GM20431 (cell line): ENCODE measurements around the gene GNAI3.

Experiments
- in situ Hi-C: fragments of 300-500 bp; cut with MseI, MboI; formaldehyde crosslinking; loops from one replicate; pipeline ENCODE4 v1.15.0; 2020; ENCODE audit warnings: low sequenced_read_pairs; ENCODE audit not compliant: unreplicated experiment

The GNAI3 gene

GRCh38 chr1:109620401-109620791, 72.0 kb downstream of the GNAI3 start:
- in situ Hi-C loops = no loop called here

DNA sequence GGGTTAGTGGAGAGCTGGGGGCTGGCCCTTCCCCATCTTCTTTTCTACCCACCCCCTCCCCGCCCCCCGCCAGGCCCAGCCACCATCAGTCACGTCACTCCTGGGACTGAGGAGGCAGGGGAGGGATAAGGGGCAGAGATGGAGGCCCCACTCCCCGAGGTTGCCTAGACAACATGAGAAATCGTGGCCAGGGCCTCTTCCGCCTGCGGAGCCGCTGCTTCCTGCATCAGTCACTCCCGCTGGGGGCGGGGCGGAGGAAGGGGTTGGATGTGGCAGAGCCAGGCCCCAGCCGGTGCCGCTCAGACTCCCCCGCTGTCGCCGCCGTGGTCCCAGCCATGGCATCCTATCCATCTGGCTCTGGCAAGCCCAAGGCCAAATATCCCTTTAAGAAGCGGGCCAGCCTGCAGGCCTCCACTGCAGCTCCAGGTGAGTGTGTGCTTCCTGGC, 72.4 kb downstream of the GNAI3 start:
- in situ Hi-C loops = no loop called here

GRCh38 chr1:109621379-109622136, 73.1 kb downstream of the GNAI3 start:
- in situ Hi-C loops = no loop called here

DNA sequence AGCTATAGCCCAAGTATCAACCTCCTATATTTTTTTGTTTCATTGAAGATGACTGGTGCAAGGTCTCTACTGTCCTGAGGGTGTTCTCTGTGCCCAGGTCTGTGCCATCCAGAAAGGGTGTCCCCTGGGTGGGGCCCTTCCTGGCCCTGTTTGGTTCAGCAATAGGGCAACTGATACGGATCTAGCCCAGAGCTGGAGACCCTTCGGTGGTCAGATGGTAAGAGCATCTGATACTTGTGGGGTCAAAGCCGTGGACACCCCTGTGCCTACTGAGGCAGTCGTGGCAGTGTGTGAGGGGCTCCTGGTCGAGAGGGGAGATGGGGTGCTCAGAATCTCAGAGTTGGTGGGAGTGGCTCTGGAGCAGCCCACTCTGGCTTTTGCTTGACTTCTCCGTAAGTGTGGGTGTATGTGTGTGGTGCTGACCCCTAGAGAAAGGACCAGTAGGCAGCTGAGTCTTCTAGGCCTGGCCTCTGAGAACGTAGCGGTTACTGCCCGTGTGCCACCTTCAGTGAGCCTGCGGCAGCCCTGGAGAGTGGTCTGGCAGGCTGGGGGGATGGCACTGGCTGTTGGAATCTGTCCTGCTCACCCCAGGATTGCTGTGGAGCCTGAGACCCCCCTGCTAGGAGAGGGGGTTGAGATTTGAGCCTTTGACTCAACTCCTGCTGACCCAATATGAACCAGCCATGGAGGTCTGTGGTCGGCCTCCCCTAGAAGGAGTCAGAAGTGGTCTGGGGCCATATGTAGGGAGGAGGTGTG, 73.9 kb downstream of the GNAI3 start:
- in situ Hi-C loops = no loop called here

DNA sequence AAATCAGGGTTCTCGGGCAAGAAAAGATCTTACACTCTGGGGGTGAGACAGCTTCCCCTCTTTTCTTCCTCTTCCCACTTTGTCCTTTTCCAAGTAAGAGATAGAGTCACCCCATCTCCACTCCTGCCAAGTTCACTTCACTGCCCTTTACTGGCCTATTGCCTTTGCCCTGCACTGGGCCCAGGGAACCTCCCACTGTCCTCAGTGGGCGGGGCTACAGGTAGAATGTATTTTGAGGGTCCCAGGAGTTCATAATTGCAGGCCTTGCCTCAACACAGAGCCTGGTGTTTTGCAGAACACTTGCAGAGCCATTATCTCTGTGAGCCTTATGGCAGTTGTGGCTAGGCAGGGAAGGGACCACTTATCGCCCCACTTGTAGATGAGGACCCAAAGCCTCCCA, 74.5 kb downstream of the GNAI3 start:
- in situ Hi-C loops = no loop called here

DNA sequence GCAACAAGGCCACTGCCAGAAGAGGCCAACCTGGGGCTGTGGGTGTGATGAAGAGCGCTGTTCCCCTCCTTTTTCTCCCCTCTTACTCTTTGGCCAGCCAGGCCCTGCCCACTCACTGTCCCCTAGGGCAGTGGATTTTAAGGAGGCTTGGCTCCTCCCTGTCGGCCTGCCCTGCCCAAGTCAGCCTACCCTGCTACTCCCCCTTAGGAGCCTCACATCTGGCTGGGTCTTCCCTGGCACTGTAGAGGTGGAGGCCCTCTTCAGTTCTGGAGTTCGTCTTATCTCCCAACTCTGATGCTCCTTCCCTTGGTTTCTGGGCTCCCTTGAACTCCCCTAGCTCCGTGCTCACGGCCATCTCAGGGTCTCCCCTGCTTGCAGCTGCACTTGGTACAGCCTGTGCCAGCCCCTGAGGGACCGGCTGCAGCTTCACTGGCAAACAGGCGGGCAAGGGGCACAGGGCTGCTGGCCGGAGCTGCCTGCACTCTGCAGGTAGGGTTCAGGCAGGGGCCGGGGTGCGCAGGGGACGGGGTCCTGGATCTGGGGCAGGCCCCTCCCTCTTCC, 75.3 kb downstream of the GNAI3 start:
- in situ Hi-C loops = no loop called here

DNA sequence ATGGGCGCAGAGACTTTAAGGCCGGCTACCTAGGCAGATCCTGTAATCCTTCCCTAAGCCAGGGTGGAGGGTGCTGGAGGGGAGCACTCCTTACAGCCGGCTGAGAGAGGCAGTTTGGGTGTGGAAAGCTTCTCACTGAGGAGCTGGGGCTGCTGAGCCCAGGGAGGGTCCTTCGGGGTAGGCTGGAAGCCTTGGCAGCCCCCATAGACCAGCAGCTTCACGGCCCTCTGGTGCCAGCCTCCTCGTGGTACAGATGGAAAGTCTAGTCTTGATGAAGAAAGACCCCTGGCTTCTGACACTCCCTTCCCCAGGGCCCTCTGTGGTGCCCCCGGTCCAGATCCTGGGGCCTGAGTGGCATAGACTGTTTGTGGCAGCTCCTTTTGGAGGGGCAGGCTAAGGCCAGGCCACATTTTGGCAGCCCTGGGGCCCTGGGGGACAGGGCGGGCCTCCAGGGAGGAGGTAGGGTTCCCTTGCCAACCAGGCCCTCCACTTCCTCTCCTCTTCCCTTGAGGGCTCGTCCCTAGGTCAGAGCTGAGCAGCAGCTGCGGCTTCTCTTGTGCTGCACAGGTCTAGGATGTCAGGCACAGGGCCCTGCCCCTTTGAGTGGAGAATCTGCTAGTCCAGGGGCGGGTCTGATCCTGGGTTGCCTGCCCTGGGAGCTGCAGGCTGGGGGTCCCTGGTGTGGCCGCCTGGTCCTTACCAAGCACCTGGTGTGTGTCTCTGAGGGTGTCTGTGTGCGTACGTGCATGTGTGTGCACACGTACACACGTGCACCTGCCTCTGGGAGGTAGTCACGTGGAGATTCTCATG, 76.0 kb downstream of the GNAI3 start:
- in situ Hi-C loops = loop anchor here (5.0 to 25.0 kb wide), 2 partner anchors 77 to 363 kb away; partner anchors contain the start of genes AHCYL1 and GNAI3

DNA sequence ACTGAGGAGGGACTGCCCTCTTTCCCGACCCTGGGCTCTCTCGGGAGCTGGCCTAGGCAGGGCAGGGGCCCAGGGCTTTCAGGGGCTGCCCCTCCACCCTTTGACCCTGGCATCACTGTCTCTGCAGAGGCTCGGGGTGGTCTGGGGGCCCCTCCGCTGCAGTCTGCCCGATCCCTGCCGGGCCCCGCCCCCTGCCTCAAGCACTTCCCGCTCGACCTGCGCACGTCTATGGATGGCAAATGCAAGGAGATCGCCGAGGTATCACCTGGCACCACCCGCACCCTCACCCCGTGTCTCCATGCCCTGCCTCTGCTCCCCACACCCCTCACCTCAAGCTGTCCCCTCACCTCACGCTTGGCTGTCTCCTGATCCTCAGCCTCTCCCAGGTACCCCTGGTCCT, 76.8 kb downstream of the GNAI3 start:
- in situ Hi-C loops = loop anchor here (5.0 to 25.0 kb wide), 2 partner anchors 78 to 362 kb away; partner anchors contain the start of genes AHCYL1 and GNAI3

- in situ Hi-C loops = loop anchor here (5.0 to 25.0 kb wide), 2 partner anchors 79 to 361 kb away; partner anchors contain the start of genes AHCYL1 and GNAI3
Observed at GRCh38 chr1:109625601-109626560, 77.5 kb downstream of the GNAI3 start.

GRCh38 chr1:109626682-109627408, 78.4 kb downstream of the GNAI3 start:
- in situ Hi-C loops = loop anchor here (5.0 to 25.0 kb wide), 2 partner anchors 80 to 360 kb away; partner anchors contain the start of genes AHCYL1 and GNAI3

DNA sequence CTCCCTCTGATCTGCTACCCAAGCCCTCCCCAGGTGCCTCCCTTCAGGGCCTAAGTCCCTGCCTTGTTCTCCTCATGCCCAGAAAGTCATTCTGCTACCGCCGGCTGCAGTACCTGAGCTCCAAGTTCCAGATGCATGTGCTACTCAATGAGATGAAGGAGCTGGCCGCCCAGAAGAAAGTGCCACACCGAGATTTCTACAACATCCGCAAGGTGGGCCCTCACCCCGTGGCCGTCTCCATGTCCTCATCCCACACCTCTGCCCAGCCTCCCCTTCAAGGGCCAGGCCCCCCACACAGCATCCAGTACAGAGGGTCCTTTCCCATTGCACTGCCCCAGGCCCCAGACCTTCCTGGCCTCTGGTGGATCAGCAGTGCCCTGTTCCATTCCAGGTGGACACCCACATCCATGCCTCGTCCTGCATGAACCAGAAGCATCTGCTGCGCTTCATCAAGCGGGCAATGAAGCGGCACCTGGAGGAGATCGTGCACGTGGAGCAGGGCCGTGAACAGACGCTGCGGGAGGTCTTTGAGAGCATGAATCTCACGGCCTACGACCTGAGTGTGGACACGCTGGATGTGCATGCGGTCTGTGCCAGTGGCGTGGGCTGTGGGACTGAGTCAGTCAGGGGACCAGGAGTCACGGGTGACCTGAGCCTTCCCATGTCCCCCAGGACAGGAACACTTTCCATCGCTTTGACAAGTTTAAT, 79.4 kb downstream of the GNAI3 start:
- in situ Hi-C loops = loop anchor here (5.0 to 25.0 kb wide), 2 partner anchors 81 to 359 kb away; partner anchors contain the start of genes AHCYL1 and GNAI3

- in situ Hi-C loops = loop anchor here (5.0 to 25.0 kb wide), 2 partner anchors 81 to 359 kb away; partner anchors contain the start of genes AHCYL1 and GNAI3
Observed at GRCh38 chr1:109628540-109629321, 80.3 kb downstream of the GNAI3 start.

GRCh38 chr1:109629372-109630030, 81.1 kb downstream of the GNAI3 start:
- in situ Hi-C loops = loop anchor here (5.0 to 25.0 kb wide), 2 partner anchors 82 to 358 kb away; partner anchors contain the start of genes AHCYL1 and GNAI3

GRCh38 chr1:109630081-109630897, 81.9 kb downstream of the GNAI3 start:
- in situ Hi-C loops = loop anchor here (25.0 kb wide), 1 partner anchor 357 kb away; the partner anchor contains the start of gene AHCYL1

DNA sequence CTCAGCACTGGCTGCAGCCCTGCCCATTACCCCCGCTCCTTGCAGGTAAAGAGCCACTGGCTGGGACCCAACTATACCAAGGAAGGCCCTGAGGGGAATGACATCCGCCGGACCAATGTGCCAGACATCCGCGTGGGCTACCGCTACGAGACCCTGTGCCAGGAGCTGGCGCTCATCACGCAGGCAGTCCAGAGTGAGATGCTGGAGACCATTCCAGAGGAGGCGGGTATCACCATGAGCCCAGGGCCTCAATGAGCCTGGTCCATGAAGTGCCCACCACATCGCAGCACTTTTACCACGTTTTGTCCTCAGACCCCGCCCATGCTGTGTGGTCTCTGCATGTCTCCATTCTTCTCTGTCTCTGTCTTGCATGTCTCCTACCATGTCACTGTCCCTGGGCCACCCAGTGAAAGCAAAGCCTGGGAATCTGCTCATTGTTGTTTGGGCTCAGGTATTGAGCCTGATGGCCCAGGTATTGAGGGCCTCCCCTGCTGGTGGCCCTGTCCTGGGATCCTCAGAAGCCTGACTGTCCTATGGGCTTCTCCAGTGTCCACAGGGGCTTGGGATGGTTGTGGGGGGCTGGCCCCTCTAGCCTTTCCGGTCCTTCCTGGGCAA, 82.6 kb downstream of the GNAI3 start:
- in situ Hi-C loops = loop anchor here (25.0 kb wide), 1 partner anchor 356 kb away; the partner anchor contains the start of gene AHCYL1
